Astrocyte (in vitro differentiated cells and primary cell): ENCODE measurements around the gene CIBAR2. TPM values are rescaled to one million over a fixed set of nuclear protein-coding genes. Genes with fewer than 3 reads are reported as not detected.

Experiments
- DNase-seq: peaks from one replicate; pipeline ENCODE4 v3.0.0-alpha.2; 2010; ENCODE audit warnings: low read depth
- FAIRE-seq: peaks from 2 replicates; lab custom pipeline; 2011; peaks lifted over from hg19 to GRCh38; lab: Jason Lieb, UNC
- H2AFZ ChIP-seq: 2 replicates; pipeline ENCODE4 v1.6.0; 2012; ENCODE audit warnings: low read depth, low read length, inconsistent platforms
- H3K27ac ChIP-seq: 2 replicates; pipeline ENCODE4 v1.5.1; 2011; ENCODE audit warnings: low read depth, low read length, inconsistent platforms
- H3K27me3 ChIP-seq: 2 replicates; pipeline ENCODE4 v1.6.0; 2011; ENCODE audit warnings: low read length, inconsistent platforms; ENCODE audit not compliant: insufficient read depth
- H3K36me3 ChIP-seq: 2 replicates; pipeline ENCODE4 v1.5.1; 2011; ENCODE audit warnings: low read length, inconsistent platforms; ENCODE audit not compliant: insufficient read depth
- H3K4me1 ChIP-seq: 2 replicates; pipeline ENCODE4 v1.5.1; 2011; ENCODE audit warnings: low read length, inconsistent platforms; ENCODE audit not compliant: insufficient read depth
- H3K4me2 ChIP-seq: 2 replicates; pipeline ENCODE4 v1.6.0; 2012; ENCODE audit warnings: low read length, inconsistent platforms
- H3K4me3 ChIP-seq: 2 replicates; pipeline ENCODE4 v1.5.1; 2011; ENCODE audit warnings: low read depth, mild to moderate bottlenecking, low read length, inconsistent platforms; ENCODE audit not compliant: insufficient read depth
- H3K79me2 ChIP-seq: 2 replicates; pipeline ENCODE4 v1.6.0; 2012; ENCODE audit warnings: mild to moderate bottlenecking, low read length, inconsistent platforms; ENCODE audit not compliant: insufficient read depth
- H3K9ac ChIP-seq: 2 replicates; pipeline ENCODE4 v1.6.0; 2012; ENCODE audit warnings: mild to moderate bottlenecking, low read length, inconsistent platforms
- H3K9me3 ChIP-seq: 2 replicates; pipeline ENCODE4 v1.5.1; 2012; ENCODE audit warnings: low read depth, mild to moderate bottlenecking, low read length, inconsistent platforms; ENCODE audit not compliant: insufficient read depth
- H4K20me1 ChIP-seq: 2 replicates; pipeline ENCODE4 v1.6.0; 2012; ENCODE audit warnings: low read length, inconsistent platforms; ENCODE audit not compliant: insufficient read depth
- H3K27ac Mint-ChIP-seq: one replicate; pipeline ENCODE4 v1.8.0; 2021; ENCODE audit warnings: mild to moderate bottlenecking, mixed read lengths; ENCODE audit not compliant: unreplicated experiment
- H3K27me3 Mint-ChIP-seq: one replicate; pipeline ENCODE4 v1.8.0; 2021; ENCODE audit warnings: low read depth, mixed read lengths; ENCODE audit not compliant: unreplicated experiment
- H3K36me3 Mint-ChIP-seq: one replicate; pipeline ENCODE4 v1.8.0; 2021; ENCODE audit warnings: low read depth, mixed read lengths; ENCODE audit not compliant: unreplicated experiment
- H3K4me1 Mint-ChIP-seq: one replicate; pipeline ENCODE4 v1.8.0; 2021; ENCODE audit warnings: low read depth, mixed read lengths; ENCODE audit not compliant: unreplicated experiment
- H3K4me3 Mint-ChIP-seq: one replicate; pipeline ENCODE4 v1.8.0; 2021; ENCODE audit warnings: mild to moderate bottlenecking, moderate library complexity, mixed read lengths; ENCODE audit not compliant: unreplicated experiment
- H3K9me3 Mint-ChIP-seq: one replicate; pipeline ENCODE4 v1.8.0; 2021; ENCODE audit warnings: mild to moderate bottlenecking, mixed read lengths; ENCODE audit not compliant: unreplicated experiment
- CTCF ChIP-seq: IDR thresholded peaks from 2 replicates; pipeline ENCODE4 v1.5.1; 2011; ENCODE audit warnings: low read depth, mild to moderate bottlenecking, inconsistent platforms, low read length, moderate library complexity; ENCODE audit not compliant: insufficient read depth
- EZH2 ChIP-seq: IDR thresholded peaks from 2 replicates; pipeline ENCODE4 v1.6.1; 2012; ENCODE audit warnings: mild to moderate bottlenecking, low read length, inconsistent platforms; ENCODE audit not compliant: insufficient read depth
- total RNA-seq: library from RNA; stranded (reverse); gene quantifications from 2 replicates; pipeline ENCODE4 v1.2.1, GENCODE V29; 2021

CIBAR2 gene
- total RNA-seq, 1 donor from 2014 or later = not detected

DNA sequence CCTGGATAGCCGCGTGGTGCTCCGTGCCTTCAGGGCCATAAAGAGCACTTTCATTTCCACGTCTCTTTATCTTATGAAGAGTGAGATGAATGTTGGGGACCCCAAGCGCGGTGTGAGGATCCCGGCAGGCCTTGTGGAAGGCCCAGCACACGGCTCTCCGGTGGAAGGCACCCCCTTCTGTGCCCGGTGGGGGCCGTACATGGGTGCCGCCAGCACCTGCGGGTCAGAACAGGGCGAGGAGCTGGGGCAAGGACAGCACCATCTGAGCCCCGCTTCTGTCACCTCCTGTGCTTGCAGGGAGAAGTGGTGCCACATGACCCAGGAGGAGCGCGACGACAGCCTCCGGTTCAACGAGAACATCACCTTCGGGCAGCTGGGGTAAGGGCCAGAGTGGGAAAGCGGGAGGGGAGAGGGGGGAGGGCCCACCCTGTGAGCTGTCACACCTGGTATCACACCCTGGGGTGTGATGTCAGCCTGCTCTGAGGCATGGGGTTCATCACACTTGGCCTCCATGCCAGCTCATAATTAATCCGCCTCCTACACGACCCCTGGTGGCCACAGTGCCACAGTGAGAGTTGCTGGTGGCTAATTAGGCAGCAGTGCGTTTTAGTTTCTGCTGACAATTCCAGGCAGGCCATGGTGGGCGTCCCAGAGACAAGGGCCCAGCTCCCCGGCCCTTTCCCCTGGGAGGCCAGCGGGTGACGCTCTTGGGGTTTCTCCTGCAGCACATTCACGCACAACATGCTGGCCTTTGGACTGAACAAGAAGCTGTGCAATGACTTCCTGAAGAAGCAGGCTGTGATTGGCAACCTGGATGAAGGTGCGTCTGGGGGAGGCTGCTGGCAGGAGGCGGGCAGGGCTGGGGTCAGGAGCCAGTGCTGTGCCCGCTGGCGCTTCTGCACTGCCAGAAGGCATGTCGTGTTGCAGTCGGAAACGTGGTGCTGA lies 25.7 kb downstream of the CIBAR2 start:
- peak; percentile 66 for TF ChIP-seq CTCF
- TF ChIP-seq EZH2 = no peak
- H3K27ac Mint-ChIP-seq = no peak overlapping the region
- H3K4me1 Mint-ChIP-seq = peaks cover 16% of the 10 kb centered on the region
- no peak for FAIRE-seq
- Histone ChIP-seq H3K4me3 (no peak overlapping the region), H3K27ac (no peak overlapping the region), H3K79me2 (no peaks in the 10 kb centered on the region), H4K20me1 (peaks cover 10% of the 10 kb centered on the region), H3K4me2 (no peak overlapping the region), H2AFZ (no peak overlapping the region), H3K27me3 (no peaks in the 10 kb centered on the region), H3K9ac (no peak overlapping the region), H3K4me1 (peaks cover 6% of the 10 kb centered on the region), H3K9me3 (no peaks in the 10 kb centered on the region), H3K36me3 (no peaks in the 10 kb centered on the region)
- H3K9me3 Mint-ChIP-seq = peaks cover 2% of the 10 kb centered on the region
- peak; percentile 20 for DNase-seq
- H3K27me3 Mint-ChIP-seq = peaks cover 29% of the 10 kb centered on the region
- H3K36me3 Mint-ChIP-seq = peaks cover 5% of the 10 kb centered on the region
- no peak overlapping the region for H3K4me3 Mint-ChIP-seq

GRCh38 chr16:85085721-85086120 lies 26.6 kb downstream of the CIBAR2 start:
- no peaks in the 10 kb centered on the region for H3K36me3 ChIP-seq
- TF ChIP-seq EZH2 = no peak
- TF ChIP-seq CTCF = no peak
- H3K4me2 ChIP-seq = no peak overlapping the region
- no peak overlapping the region for H3K27ac ChIP-seq
- H3K27ac Mint-ChIP-seq = no peak overlapping the region
- DNase-seq (no peak), FAIRE-seq (no peak)
- H3K79me2 ChIP-seq = no peaks in the 10 kb centered on the region
- peaks cover 7% of the 10 kb centered on the region for H3K36me3 Mint-ChIP-seq
- H3K4me3 Mint-ChIP-seq = no peak overlapping the region
- no peak overlapping the region for H2AFZ ChIP-seq
- H3K4me1 ChIP-seq = peaks cover 6% of the 10 kb centered on the region
- no peak overlapping the region for H3K9ac ChIP-seq
- H3K27me3 ChIP-seq = no peaks in the 10 kb centered on the region
- no peak overlapping the region for H3K4me3 ChIP-seq
- H3K9me3 Mint-ChIP-seq = peaks cover 2% of the 10 kb centered on the region
- peaks cover 10% of the 10 kb centered on the region for H4K20me1 ChIP-seq
- H3K4me1 Mint-ChIP-seq = peaks cover 19% of the 10 kb centered on the region
- peaks cover 34% of the 10 kb centered on the region for H3K27me3 Mint-ChIP-seq
- H3K9me3 ChIP-seq = no peaks in the 10 kb centered on the region
